HL-60 (cell line): ENCODE results near the gene TMEM131L.

Experiments
- GABPA ChIP-seq: IDR thresholded peaks from 2 replicates; pipeline ENCODE4 v1.6.1; 2012; ENCODE audit warnings: low read depth
- SPI1 ChIP-seq: IDR thresholded peaks from 2 replicates; pipeline ENCODE4 v1.6.1; 2012; ENCODE audit warnings: low read depth, mild to moderate bottlenecking, borderline replicate concordance

- no peak for TF ChIP-seq SPI1
- no peak for TF ChIP-seq GABPA
These were observed 118.9 kb downstream of the TMEM131L start for GRCh38 chr4:153585026-153585425.
